ENCODE results near the gene SUPT3H. TPM values are rescaled to one million over a fixed set of nuclear protein-coding genes. Genes with fewer than 3 reads are reported as not detected.

The SUPT3H gene
- total and polyA plus RNA-seq, 12 donors = 10.0 to 56.2 (median 16.6) TPM

DNA sequence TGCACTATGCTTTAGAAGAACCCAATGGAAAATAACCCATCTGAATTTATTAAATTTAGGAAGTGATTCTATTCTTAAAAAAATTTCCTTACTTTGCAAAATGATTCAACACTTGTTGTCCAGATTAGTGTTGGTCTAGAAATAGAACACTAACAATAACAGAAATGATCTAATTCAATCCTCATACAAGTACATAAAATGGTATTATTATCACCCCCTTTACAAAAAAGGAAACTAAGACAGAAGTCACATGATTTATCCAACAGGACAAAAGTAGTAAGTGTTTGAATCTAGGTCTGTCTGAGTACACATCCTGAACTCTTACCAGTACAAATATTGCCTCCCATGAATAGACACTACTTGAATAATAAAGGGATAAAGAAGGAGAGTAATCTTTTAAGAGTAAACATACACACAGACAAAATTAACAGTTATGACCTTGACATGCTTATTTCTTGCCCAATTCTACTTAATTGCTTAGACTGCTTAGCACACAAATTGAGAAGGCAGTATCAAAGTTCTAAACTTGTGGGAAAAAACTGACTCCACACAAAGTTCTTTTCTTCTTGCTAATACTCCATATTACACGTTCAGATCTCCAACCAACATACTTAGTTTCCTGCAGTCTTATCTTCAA lies 245.0 kb downstream of the SUPT3H start:
- TF ChIP-seq POLR2A (IDR thresholded peaks at IDR 0.05) = no peak
- TF ChIP-seq, protein P1, sequence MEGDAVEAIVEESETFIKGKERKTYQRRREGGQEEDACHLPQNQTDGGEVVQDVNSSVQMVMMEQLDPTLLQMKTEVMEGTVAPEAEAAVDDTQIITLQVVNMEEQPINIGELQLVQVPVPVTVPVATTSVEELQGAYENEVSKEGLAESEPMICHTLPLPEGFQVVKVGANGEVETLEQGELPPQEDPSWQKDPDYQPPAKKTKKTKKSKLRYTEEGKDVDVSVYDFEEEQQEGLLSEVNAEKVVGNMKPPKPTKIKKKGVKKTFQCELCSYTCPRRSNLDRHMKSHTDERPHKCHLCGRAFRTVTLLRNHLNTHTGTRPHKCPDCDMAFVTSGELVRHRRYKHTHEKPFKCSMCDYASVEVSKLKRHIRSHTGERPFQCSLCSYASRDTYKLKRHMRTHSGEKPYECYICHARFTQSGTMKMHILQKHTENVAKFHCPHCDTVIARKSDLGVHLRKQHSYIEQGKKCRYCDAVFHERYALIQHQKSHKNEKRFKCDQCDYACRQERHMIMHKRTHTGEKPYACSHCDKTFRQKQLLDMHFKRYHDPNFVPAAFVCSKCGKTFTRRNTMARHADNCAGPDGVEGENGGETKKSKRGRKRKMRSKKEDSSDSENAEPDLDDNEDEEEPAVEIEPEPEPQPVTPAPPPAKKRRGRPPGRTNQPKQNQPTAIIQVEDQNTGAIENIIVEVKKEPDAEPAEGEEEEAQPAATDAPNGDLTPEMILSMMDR (IDR thresholded peaks at IDR 0.05) = no peak
- 53 to 69% (median 60%) methylated on average over 1 of the region's 1 CpG for WGBS, 4 donors
- no peak for DNase-seq
- peaks cover 11 to 20% of the 10 kb centered on the region in 2 donors for H3K4me1 ChIP-seq (replicated peaks in 1 of 2)
- intact Hi-C loops (cut with DNase I) = no loop called here
- peak overlapping the region in 1 of 4 donors; percentile 12 for H3K4me3 ChIP-seq
- peak overlapping the region in 2 of 5 donors; percentile 3 to 60 for H3K27ac ChIP-seq
- H3K9me3 ChIP-seq (replicated peaks in 1 of 3) = peaks cover 0 to 13% (median 5%) of the 10 kb centered on the region in 3 donors
- H3K27me3 ChIP-seq = no peaks in the 10 kb centered on the region
- no peaks in the 10 kb centered on the region for H3K36me3 ChIP-seq (replicated peaks in 1 of 2)

DNA sequence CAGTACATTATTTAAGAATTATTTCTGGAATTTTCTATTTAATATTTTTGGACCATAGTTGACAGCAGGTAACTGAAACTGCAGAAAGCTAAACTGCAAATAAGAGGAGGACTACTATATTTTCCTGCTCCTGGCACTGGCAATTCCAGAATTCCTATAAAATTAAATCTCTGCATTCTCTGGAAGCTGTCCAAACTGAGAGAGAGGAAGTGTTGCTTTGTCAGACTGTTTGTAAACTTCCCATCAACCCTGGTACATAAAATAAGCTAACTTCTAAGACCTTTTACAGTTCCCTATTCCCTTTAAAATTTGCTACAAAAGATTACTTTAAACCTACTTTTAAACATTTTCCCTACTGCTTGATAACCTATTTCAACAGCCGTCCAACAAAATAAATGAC lies 245.7 kb downstream of the SUPT3H start:
- intact Hi-C loops (cut with DNase I) = no loop called here
- Histone ChIP-seq H3K4me1 (replicated peaks in 1 of 2) (peaks cover 11 to 20% of the 10 kb centered on the region in 2 donors), H3K27me3 (no peaks in the 10 kb centered on the region), H3K9me3 (replicated peaks in 1 of 3) (peaks cover 0 to 13% (median 5%) of the 10 kb centered on the region in 3 donors), H3K4me3 (no peak overlapping the region), H3K36me3 (replicated peaks in 1 of 2) (no peaks in the 10 kb centered on the region), H3K27ac (peak overlapping the region in 1 of 5 donors; percentile 3)
- DNase-seq = no peak
- TF ChIP-seq POLR2A (IDR thresholded peaks at IDR 0.05) = no peak
- TF ChIP-seq, protein P1 (IDR thresholded peaks at IDR 0.05) = no peak
- 34 to 50% (median 44%) methylated on average over 1 of the region's 1 CpG for WGBS, 4 donors

DNA sequence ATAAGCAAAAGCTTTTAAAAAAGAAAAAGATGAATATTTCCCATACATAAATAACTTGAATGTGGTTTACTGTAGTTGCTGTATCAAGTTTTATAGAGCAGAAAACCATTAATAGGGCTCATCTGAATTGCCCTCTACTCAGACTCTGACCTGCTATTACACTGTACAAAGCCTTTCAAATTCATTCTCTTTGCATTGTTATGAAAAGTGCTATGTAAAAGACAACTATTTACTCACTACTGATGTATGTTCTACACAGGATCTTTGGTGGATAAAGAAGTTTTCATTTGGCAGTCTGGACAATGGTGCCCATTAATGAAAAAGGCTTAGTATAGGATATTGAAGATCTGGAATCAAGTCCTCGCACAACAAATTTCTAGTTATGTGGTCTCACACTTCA lies 248.7 kb downstream of the SUPT3H start:
- Histone ChIP-seq H3K36me3 (replicated peaks in 1 of 2) (no peaks in the 10 kb centered on the region), H3K27ac (no peak overlapping the region), H3K9me3 (replicated peaks in 1 of 3) (no peaks in the 10 kb centered on the region), H3K27me3 (no peaks in the 10 kb centered on the region), H3K4me3 (no peak overlapping the region), H3K4me1 (replicated peaks in 1 of 2) (peaks cover 11 to 20% of the 10 kb centered on the region in 2 donors)
- TF ChIP-seq, protein P1 (IDR thresholded peaks at IDR 0.05) = no peak
- TF ChIP-seq POLR2A (IDR thresholded peaks at IDR 0.05) = no peak
- DNase-seq = no peak
- intact Hi-C loops (cut with DNase I) = no loop called here
- 98 to 100% (median 99%) methylated on average over 1 of the region's 1 CpG for WGBS, 4 donors

DNA sequence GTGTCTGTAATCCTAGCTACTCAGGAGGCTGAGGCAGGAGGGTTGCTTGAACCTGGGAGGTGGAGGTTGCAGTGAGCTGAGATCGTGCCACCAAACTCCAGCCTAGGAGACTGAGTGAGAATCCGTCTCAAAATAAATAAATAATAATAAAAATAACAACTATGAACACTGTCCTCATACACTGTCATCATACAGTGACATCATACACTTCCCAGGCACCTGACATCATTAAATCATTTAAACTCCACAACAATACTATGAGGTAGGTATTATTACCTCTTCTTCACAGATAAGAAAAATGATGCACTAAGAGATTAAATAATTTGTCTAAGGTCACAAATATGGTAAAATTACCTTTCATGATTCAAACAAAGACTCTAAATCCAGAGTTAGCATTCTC lies 250.5 kb downstream of the SUPT3H start:
- H3K27ac ChIP-seq = no peak overlapping the region
- peaks cover 2 to 4% of the 10 kb centered on the region in 2 donors for H3K4me1 ChIP-seq (replicated peaks in 1 of 2)
- WGBS, 4 donors = 88 to 99% (median 96%) methylated on average over 2 of the region's 2 CpGs
- no peak for TF ChIP-seq POLR2A (IDR thresholded peaks at IDR 0.05)
- TF ChIP-seq, protein P1 (IDR thresholded peaks at IDR 0.05) = no peak
- H3K4me3 ChIP-seq = no peak overlapping the region
- DNase-seq = no peak
- no peaks in the 10 kb centered on the region for H3K27me3 ChIP-seq
- intact Hi-C loops (cut with DNase I) = no loop called here
- no peaks in the 10 kb centered on the region for H3K36me3 ChIP-seq (replicated peaks in 1 of 2)
- H3K9me3 ChIP-seq (replicated peaks in 1 of 3) = no peaks in the 10 kb centered on the region
